GM18505 (cell line): ENCODE results near the gene TRAF4.
"Not testable (repeated sequence)": the region's sequence is repeated elsewhere in the genome, so short reads cannot be mapped to it uniquely, and the experiment has no call there.

Experiments used
- ATAC-seq: cut with Tn5 transposase; IDR thresholded peaks from one replicate; pipeline ENCODE4 v1.9.1; 2021; ENCODE audit not compliant: unreplicated experiment
- POLR2A ChIP-seq: IDR thresholded peaks from 4 replicates; pipeline ENCODE4 v1.6.1; 2011; ENCODE audit warnings: borderline replicate concordance; ENCODE audit not compliant: insufficient read depth, insufficient read length; ENCODE audit errors: extremely low read depth

TRAF4 gene

GRCh38 chr17:28788100-28788499 is 44.3 kb downstream of the TRAF4 start:
- ATAC-seq, result no peak
- no peak for TF ChIP-seq POLR2A

GRCh38 chr17:28792877-28793661 is 49.3 kb downstream of the TRAF4 start:
- TF ChIP-seq POLR2A, result no peak
- ATAC-seq, result no peak

- ATAC-seq, result not testable (repeated sequence)
These were observed 51.1 kb downstream of the TRAF4 start for GRCh38 chr17:28794846-28795441.

GRCh38 chr17:28796062-28796461 is 52.3 kb downstream of the TRAF4 start:
- no peak for ATAC-seq

More at GRCh38 chr17:28796062-28796461, 52.3 kb downstream of the TRAF4 start:
- no peak for TF ChIP-seq POLR2A
